HG02571 (cell line): ENCODE measurements around the gene HOATZ.

Experiments
- ATAC-seq: cut with Tn5 transposase; IDR thresholded peaks from one replicate; pipeline ENCODE4 v1.9.1; 2021; ENCODE audit warnings: mild to moderate bottlenecking, moderate library complexity; ENCODE audit not compliant: unreplicated experiment

Gene HOATZ

DNA sequence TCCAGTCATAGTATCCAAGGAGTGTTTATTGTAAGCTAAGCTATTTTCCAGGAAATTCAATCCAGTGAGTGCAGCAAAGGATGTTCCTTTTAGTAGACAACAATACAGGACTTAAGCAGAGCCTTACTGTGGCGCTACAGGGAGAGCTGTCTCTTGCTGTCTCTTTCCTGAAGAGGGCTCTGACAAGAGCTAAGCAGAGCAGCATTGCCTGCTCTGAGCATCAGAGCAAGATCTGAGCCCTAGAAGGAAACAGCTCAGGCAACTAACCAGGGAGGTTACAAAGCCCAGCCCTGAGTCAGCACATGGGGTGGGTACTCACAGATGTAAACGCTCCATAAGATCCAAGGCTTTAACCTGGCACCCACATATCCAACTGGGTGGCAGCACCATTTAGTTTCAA is 33.9 kb downstream of the HOATZ start:
- ATAC-seq, result no peak

DNA sequence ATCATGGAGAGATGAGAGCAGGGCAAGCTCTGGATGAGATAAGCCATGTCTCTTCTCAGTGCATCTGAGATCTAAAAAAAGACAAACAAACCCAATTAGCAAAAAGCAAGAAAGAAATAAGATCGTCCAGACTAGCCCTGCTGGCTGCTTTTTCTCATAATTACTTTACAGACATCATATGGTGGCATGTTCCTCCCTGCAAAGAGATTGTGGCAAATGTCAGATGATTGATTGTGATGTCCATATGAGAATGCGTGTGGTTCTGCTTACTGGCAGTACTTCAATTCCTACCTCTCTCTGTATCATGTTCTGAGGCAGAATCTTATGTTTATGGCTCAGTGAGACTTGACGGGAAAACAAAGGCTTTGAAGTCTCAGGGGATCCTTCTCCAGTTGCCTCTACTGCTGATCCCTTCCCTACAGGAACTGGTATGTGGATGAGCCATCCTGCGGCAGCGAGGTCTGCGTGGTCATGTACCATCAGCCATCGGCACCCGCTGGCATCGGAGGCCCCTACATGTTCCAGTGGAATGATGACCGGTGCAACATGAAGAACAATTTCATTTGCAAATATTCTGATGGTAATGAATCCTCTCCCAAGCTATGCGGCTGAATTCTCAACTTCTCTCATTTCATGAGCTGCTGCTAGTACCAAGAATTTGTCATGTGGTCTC is 34.8 kb downstream of the HOATZ start:
- ATAC-seq, result no peak

DNA sequence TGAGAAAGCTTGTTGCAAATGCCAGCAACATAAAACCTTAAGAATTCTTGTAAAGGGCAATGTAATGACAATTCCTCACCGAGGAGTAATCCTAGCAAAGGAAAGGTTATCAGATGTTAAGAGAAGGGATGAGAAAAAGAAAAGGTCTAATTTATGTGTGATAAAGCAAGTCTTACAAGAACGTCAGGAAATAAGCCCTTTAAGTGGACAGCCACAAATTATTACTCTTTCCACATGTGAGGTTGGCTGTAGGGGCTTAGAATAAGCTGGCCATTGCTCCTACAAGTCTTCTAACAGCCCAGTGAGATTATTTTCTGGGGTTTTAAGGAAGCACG is 35.3 kb downstream of the HOATZ start:
- no peak for ATAC-seq

DNA sequence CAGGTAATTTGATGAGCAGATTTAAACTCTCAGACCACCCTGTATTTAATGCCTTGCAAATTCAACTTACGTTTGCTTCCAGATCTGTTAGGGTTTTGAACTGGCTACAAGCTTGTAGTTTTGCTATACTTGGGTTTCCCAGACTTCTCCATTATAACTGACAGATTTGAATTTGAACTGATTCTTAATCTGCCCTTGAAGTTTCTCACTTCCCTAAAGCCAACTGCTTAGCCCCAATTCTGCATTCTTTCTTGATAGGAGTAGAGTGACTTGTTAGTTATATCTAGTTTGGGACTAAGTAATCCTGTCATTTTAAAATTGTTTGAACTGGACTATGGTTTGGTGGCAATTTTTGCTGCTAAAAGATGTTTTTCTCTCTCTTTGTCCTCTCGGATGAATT is 35.7 kb downstream of the HOATZ start:
- no peak for ATAC-seq

DNA sequence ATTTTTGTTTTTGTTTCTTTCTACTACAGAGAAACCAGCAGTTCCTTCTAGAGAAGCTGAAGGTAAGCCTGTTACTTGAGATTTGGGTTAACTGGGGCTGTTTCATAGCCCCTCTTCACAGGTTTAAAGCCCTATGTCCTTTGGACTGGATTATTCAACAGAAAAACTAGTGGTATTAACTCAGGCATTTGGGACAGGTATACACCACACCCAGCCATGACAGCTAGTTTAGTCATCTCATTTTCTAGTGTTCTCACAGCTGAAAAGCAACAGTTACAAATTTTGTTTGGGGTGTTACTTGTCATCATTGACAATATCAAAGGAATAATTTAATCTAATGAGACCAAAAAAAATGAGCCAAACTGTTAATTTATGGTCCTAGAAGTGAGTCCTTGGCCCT is 40.0 kb downstream of the HOATZ start:
- ATAC-seq, result no peak

DNA sequence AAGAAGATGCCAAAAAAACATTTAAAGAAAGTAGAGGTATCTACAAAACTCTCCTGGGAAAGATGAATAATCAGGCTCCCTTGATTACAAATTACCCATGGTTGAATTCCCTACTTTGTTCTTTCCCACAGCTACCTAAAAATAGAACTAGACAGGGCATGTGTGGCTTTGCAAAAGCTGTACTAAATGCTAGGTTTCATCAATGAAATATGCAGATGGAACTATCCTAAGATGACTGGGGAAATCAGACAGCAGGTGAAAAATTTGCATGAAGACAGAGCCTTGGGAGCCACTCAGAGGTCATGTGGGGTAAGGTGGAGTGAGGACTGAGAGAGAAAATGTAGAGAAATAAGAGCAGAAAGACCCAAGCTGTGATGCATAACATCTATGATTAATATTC is 40.7 kb downstream of the HOATZ start:
- no peak for ATAC-seq

DNA sequence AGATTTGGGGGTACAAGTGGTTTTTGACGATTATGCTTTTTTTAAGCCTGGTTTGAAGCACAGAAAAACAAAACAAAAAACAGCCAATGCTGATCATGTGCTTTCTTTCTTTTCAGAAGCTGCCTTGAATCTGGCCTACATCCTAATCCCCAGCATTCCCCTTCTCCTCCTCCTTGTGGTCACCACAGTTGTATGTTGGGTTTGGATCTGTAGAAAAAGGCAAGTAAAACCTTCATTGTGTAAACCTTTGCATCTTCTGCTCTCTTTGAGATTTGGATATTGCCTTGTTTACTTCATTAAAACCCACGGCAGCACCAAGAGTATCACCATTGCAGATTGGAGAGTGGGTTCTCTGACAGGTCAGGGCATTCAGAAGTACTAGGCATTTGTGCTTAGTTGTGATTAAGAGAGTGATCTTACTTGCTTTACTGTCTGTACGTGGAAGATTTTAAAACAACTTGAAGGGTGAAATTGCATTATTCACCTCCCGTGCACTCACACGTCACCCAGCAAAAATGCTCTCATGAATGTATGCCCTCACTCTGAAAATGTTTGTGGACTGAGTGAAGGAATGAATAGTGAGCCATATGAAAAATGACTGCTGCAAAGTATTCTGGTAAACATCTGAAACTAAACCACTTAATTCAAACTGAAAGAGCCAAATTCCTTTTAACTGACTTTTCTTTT is 43.0 kb downstream of the HOATZ start:
- ATAC-seq, result no peak

DNA sequence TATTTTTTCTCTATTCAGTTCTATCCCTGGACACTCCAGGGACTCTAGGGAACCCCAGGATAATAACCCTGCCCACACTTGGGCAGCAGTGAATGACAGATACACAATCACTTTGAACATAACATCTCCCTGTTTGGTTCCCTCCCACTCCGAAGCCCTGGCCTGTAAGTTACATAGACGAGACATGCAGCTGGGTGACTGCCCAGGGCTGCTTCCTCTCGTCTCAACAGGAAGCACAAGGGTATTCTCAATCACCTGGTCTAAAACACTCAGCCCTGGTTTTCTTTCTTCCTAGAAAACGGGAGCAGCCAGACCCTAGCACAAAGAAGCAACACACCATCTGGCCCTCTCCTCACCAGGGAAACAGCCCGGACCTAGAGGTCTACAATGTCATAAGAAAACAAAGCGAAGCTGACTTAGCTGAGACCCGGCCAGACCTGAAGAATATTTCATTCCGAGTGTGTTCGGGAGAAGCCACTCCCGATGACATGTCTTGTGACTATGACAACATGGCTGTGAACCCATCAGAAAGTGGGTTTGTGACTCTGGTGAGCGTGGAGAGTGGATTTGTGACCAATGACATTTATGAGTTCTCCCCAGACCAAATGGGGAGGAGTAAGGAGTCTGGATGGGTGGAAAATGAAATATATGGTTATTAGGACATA is 45.4 kb downstream of the HOATZ start:
- ATAC-seq, result no peak

DNA sequence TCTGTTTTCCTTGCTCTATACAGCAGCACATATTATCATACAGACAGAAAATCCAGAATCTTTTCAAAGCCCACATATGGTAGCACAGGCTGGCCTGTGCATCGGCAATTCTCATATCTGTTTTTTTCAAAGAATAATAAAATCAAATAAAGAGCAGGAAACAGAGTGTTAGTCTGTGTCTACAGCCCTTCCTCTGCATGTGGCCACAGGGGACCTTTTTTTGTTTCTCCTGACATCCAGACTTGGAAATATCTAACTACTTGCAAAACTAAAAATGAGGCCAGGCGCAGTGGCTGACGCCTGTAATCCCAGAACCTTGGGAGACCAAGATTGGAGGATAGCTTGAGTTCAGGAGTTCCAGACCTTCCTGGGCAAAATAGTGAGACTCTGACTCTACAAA is 46.2 kb downstream of the HOATZ start:
- ATAC-seq, result no peak

DNA sequence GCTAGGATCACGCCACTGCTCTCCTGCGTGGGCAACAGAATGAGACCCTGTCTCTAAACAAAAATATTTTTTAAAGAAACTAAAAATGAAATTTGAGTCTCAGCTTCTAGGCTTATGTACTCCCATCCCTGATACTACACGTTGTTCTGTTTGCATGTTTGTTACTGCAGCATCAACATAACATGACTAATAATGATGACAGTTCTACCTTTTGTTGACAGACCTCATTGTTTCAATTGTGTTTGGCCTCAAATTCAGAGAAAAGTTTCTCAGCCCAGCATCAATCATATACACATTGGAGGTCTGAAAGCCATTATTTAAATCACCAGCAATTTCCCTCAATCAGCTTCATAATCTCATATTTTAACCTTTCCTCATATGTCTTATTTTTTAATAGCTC is 46.7 kb downstream of the HOATZ start:
- ATAC-seq, result no peak

DNA sequence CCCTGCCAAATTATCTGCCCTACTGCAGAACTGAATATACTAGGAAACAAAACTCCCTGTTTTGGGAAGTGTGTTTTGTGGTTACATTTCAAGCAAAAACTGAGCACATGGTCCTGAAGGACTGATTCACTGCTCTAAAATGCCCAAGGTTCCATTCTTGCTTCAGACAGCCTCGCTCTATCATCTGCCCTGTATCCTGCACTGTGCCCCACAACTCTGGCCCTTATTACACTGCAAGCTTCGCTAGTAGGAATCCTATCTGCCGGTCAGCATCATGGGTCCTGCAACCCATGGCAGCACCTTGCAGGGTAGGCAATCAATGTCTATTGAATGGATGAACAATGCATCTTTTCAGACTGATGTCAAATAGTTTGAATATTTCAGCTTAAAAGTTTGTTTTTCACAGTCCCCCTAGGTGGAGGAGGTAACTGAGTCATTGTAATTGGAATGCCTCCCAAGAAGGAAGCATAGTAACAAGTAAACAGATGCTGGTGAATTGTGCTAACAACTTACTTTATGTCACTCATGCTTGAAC is 47.3 kb downstream of the HOATZ start:
- no peak for ATAC-seq

DNA sequence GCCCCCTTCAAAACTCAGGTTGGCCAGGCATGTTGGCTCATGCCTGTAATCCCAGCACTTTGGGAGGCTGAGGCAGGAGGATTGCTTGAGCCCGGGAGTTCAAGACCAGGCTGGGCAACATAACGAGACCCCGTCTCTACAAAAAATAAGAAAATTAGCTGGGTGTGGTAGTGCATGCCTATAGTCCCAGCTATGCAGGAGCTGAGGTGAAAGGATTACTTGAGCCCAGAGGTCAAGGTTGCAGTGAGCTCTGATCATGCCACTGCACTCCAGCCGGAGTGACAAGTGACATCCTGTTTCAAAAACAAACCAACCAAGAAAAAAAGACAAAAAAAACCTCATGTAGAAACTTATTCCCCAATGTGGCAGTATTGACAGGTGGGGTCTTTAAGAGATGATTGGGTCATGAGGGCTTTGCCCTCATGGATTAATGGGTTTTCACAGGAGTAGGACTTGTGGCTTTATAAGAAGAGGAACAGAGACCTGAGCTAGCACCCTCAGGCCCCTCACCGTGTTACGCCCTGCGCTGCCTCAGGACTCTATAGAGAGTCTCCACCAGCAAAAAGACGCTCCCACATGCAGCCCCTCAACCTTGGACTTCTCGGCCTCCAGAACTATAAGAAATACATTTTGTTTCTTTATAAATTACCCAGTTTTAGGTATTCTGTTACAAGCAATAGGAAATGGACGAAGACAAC is 48.3 kb downstream of the HOATZ start:
- no peak for ATAC-seq

DNA sequence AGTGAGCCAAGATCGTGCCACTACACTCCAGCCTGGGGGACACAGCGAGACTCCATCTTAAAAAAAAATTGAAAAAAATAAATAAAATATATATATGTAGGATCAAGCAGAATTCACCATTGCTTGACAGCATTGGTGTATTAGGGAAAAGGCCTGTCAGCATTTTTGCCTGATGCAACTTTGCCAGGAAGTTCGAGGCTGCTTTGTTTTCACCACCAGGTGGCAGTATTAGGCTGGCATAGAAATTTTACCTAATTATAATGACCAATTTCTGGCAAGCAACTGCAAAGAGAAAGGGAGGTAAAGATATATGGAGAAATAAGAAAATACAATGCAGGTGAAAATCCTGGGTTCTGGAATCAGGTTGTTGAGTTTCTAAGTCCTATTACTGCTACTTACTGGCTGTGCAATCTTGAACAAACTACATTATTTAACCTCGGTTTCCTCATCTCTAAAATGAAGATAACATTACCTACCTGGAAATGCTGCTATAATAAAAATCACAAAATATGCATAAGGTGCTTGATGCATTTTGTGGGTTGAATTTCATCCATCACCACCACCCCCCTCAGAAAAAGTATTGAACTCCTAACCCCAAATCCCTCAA is 50.6 kb downstream of the HOATZ start:
- no peak for ATAC-seq

DNA sequence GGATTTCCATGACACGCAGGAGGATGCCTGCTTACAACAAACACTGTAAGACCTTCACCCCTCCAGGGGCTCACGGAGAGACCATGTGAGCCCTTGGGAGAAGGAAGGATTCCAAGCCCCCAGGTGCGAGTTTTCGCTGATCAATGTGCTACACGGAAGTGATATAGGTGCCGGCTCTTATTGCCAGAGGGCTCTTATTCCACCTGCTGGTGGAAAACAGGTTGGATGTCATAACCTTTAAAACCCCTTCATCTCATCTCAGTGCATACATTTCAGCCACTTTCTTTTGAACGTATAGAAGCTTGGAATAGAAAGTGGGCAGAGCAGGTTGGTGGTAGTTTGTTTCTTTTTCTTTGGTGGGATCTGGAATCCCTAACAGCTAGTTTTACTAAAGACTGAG is 51.7 kb downstream of the HOATZ start:
- no peak for ATAC-seq

DNA sequence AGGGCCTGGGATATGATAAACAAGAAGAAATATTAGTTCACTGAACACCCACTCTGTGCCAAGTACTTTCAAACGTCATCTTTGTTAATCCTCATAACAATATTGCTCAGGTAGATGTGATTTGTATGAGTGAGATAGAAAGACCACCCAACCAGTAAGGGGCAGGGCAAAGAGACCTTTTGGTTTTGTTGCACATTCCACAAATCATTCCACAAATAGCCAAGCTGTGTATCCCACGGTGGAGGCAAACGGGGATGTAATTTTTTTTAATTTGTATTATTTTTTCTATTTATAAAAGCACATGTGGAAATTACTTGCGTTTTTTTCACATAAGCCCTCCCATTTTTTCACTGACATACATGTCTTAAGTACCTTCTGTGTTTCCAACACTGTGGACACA is 54.9 kb downstream of the HOATZ start:
- ATAC-seq, result no peak

DNA sequence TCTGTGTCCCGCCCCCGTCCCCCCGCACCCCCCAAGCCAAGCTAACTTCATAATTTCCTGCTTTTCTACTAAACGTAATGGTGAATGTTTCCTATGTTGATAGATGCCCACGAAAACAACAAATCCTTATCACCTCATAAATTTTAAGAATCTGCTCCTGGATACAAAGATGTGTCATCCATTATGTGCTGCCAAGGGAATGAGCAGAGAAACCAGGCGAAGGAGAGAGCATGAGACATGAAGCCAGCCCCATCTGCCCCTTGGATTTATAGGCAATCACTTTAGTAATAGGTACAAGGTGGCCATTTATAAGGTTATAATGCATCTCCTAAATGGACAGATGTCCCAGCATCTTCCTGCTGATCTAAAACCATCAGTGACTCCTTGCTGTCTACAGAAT is 56.2 kb downstream of the HOATZ start:
- no peak for ATAC-seq

DNA sequence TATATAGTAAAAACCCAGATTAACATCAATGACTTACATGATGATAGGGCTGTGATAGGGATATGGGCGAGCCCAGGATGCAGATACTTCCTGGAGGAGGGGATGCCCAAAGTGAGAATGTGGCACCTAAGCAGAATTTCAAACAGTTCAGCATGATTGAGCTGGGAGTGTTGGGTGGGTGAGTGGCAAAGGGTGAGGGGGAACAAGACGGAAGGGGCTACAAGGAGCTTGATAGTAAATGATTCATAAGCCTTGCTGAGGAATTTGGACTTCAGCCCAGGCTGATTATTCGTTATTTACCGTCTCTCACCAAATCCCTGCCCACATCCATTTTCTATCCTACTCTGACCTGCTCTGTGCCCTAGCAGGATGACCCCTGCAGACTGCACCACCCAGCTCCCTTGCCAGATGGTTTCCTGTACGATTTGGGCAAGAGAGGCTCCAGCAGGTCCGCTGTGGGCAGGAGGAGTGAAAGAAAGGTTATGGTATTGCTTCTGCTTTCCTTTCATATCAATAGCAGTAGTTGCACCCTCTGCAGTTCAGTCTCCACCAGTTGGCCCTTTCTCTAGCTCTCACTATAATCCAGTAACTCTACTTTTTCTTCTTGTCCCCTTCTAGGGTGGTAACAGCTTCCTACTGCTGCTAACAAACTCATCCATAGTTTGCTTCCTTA is 57.4 kb downstream of the HOATZ start:
- no peak for ATAC-seq

DNA sequence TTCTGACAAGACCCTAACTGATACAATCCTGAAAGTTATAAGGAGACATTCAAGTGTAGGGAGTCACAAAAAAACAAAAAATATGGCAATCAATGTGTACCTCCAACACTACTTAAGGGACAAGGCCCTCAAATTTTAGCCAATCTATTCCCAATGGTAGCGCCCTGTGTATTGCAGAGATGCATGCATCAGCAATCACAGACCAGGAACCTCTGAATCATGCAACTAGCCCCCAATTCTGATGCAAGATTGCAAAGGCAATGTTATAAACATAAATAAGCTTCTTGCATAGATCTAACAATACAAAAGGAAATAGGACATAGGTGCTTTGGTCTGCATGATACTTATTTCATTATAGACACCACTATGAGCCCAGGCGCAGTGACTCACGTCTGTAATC is 58.0 kb downstream of the HOATZ start:
- ATAC-seq, result no peak

DNA sequence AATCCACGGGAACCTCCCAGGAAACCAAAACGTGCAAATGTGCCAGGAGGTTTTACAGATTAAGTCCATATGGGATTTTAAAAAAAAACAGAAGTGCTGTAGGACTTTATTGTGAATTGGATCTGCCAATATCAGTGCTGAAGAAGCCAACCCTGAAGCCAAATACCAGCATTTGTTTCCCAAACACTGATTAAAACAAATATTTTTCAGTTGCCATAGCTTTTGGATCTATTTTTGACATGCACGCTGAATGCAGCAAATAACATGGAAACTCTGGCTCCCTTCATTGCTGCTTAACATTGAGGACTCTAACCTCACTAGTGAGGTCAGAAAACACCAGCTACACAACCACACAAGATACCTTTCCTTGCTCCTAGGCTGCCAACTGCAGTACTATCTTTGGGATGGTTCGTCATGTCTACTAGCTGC is 59.3 kb downstream of the HOATZ start:
- ATAC-seq, result no peak

DNA sequence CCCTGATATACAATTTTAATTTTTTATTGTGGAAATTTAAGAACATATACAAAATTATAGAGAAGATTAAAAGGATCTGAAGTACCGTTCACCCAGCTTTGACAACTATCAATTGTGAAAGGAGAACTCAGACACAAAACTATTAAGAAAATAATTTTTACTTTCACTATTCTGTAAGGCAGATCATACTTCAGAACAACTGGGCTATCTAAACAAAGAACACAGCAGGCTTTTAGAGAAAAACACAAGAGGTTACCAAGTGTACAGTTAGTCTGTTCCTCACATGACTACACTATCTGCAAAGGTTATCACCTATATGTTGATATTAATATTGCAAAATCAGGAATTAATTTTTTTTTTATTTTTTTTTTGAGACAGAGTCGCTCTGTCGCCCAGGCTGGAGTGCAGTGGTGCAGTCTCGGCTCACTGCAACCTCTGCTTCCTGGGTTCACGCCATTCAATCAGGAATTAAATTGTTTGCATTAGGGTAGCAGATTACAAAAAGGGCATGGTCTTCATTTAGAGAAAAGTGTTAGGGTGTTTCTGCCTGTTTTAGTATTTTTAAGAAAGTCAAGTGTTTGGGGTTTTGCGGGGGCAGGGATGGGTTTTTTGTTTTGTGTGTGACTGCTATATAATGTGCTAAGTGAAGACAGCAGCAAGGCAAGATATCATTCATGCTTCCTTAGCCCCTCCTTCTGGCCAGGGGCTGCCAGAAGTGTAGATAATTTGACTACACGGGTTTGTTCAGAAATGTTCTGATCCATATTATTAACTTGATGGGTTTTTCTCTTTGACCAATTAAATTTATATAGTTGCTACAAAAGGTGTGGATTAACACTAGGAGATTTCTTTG is 60.0 kb downstream of the HOATZ start:
- ATAC-seq, result no peak
